ENCODE measurements around the gene CD47.

Gene CD47

DNA sequence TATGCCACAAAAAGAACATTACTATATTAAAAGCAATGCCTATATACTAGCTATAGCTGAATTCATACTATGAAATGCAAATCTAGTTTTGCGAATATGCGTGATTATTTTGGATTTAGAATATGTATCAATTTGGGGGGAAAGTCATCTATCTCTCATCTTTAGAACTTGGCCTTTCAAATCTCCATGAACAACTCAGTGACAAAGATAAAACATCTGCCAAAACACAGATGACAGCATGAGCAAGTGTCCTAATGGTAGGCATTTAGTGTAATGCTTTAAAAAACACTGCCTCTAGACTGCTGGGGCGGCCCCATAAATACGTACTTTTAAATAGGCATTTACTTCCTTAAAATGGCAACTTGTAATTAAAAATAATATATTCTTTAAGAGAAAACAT is 2.7 kb downstream of the CD47 start:
- TF ChIP-seq, protein P1, sequence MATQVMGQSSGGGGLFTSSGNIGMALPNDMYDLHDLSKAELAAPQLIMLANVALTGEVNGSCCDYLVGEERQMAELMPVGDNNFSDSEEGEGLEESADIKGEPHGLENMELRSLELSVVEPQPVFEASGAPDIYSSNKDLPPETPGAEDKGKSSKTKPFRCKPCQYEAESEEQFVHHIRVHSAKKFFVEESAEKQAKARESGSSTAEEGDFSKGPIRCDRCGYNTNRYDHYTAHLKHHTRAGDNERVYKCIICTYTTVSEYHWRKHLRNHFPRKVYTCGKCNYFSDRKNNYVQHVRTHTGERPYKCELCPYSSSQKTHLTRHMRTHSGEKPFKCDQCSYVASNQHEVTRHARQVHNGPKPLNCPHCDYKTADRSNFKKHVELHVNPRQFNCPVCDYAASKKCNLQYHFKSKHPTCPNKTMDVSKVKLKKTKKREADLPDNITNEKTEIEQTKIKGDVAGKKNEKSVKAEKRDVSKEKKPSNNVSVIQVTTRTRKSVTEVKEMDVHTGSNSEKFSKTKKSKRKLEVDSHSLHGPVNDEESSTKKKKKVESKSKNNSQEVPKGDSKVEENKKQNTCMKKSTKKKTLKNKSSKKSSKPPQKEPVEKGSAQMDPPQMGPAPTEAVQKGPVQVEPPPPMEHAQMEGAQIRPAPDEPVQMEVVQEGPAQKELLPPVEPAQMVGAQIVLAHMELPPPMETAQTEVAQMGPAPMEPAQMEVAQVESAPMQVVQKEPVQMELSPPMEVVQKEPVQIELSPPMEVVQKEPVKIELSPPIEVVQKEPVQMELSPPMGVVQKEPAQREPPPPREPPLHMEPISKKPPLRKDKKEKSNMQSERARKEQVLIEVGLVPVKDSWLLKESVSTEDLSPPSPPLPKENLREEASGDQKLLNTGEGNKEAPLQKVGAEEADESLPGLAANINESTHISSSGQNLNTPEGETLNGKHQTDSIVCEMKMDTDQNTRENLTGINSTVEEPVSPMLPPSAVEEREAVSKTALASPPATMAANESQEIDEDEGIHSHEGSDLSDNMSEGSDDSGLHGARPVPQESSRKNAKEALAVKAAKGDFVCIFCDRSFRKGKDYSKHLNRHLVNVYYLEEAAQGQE (IDR thresholded peaks at IDR 0.05; ENCODE audit: insufficient read depth in 1 of 2, low read depth in 2 of 2, low read length in 2 of 2) = no peak
- TF ChIP-seq SIN3A (IDR thresholded peaks at IDR 0.05; ENCODE audit: borderline replicate concordance, insufficient read depth, low read length) (no peak), POLR2AphosphoS5 (IDR thresholded peaks at IDR 0.05; ENCODE audit: low read depth, low read length) (no peak), FOXP2 (optimal IDR thresholded peaks at IDR 0.05; ENCODE audit: borderline replicate concordance, extremely low read depth, extremely low read length, insufficient read depth) (no peak), TAF1 (IDR thresholded peaks at IDR 0.05; ENCODE audit: borderline replicate concordance, insufficient read depth, low read length) (no peak)

DNA sequence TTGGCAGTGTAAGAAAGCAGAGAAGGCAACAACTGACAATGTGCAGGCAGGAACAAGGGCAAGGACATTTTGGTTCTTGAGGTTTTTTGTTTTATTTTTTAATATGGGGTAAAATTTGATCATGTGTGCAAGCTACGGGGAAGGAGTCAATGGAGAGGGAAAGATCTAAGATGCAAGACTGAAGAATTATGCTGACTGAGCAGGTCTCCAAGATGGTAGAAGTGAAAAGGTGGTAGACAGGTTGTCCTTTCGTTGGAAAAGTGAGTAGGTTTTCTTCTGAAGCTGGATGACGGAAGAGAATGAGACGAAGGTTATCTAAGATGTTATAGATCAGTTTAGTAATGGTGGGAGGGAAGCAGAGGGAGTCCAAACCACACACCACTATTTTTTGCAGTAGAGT is 4.2 kb downstream of the CD47 start:
- TF ChIP-seq TAF1 (IDR thresholded peaks at IDR 0.05; ENCODE audit: borderline replicate concordance, insufficient read depth, low read length) = no peak
- TF ChIP-seq, protein P1 (IDR thresholded peaks at IDR 0.05; ENCODE audit: insufficient read depth in 1 of 2, low read depth in 2 of 2, low read length in 2 of 2) = no peak
- TF ChIP-seq FOXP2 (optimal IDR thresholded peaks at IDR 0.05; ENCODE audit: borderline replicate concordance, extremely low read depth, extremely low read length, insufficient read depth) = no peak
- TF ChIP-seq SIN3A (IDR thresholded peaks at IDR 0.05; ENCODE audit: borderline replicate concordance, insufficient read depth, low read length) = no peak
- no peak for TF ChIP-seq POLR2AphosphoS5 (IDR thresholded peaks at IDR 0.05; ENCODE audit: low read depth, low read length)

DNA sequence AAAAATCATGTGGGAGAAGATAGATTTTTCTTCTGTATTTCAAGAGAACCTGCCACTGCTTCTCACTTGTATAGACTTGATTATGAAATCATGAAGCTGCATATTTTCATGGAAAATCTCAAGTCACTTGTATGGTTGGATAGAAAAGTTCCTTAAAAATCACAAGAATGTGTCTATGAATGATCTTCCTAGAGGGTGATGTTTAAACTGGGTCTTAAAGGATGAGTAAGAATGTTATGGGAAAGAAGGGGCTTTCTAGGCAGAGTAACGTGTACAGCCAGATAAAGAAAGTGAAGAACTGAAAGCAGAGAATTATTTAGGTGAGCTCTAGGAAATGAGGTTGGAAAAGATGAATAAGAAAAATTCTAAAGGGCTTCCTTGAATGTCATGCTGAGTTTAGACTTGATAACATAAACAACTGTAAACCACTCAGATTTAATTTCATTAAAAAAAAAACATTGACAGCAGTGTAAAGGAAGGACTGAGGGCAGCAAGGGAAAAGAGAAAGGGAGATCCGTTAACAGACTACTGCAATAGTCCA is 5.0 kb downstream of the CD47 start:
- no peak for TF ChIP-seq FOXP2 (optimal IDR thresholded peaks at IDR 0.05; ENCODE audit: borderline replicate concordance, extremely low read depth, extremely low read length, insufficient read depth)
- TF ChIP-seq, protein P1 (IDR thresholded peaks at IDR 0.05; ENCODE audit: insufficient read depth in 1 of 2, low read depth in 2 of 2, low read length in 2 of 2) = no peak
- TF ChIP-seq SIN3A (IDR thresholded peaks at IDR 0.05; ENCODE audit: borderline replicate concordance, insufficient read depth, low read length) = no peak
- no peak for TF ChIP-seq TAF1 (IDR thresholded peaks at IDR 0.05; ENCODE audit: borderline replicate concordance, insufficient read depth, low read length)
- no peak for TF ChIP-seq POLR2AphosphoS5 (IDR thresholded peaks at IDR 0.05; ENCODE audit: low read depth, low read length)

DNA sequence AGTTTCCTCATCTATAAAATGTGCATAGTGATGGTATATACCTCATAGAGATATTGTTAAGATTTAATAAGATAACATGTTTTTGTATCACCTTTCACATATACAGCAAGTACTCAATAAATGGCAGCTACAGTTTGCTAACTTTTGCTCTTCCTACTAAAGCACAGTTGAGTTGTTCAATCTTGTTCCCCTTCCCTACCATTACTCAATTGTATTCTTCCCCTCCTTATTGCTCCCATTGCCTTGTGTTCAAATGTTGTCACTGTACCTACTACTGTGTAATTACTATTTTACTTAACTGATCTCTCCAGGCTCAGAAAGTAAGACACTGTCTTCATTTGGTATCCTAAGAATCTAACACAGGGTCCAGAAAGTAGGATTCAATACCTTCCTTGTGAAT is 5.5 kb downstream of the CD47 start:
- TF ChIP-seq FOXP2 (optimal IDR thresholded peaks at IDR 0.05; ENCODE audit: borderline replicate concordance, extremely low read depth, extremely low read length, insufficient read depth) (no peak), POLR2AphosphoS5 (IDR thresholded peaks at IDR 0.05; ENCODE audit: low read depth, low read length) (no peak), TAF1 (IDR thresholded peaks at IDR 0.05; ENCODE audit: borderline replicate concordance, insufficient read depth, low read length) (no peak), SIN3A (IDR thresholded peaks at IDR 0.05; ENCODE audit: borderline replicate concordance, insufficient read depth, low read length) (no peak)
- TF ChIP-seq, protein P1 (IDR thresholded peaks at IDR 0.05; ENCODE audit: insufficient read depth in 1 of 2, low read depth in 2 of 2, low read length in 2 of 2) = no peak

DNA sequence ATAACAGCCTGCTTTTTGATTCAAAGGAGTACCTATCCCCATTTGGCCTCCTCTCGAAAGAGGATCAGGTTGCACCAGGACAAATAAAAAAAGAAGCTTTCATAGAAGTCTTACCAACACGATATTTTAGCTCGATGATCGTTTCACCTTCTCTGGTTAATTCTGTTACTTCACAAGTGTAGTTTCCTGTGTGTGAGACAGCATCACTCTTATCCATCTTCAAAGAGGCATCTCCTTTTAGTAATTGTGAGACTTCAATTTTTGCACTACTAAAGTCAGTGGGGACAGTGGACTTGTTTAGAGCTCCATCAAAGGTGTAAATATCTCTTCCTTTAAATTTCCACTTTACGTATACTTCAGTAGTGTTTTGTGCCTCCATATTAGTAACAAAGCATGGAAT is 11.0 kb downstream of the CD47 start:
- no peak for TF ChIP-seq FOXP2 (optimal IDR thresholded peaks at IDR 0.05; ENCODE audit: borderline replicate concordance, extremely low read depth, extremely low read length, insufficient read depth)
